Measurements from ENCODE around the gene KCNMA1. TPM values are rescaled to one million over a fixed set of nuclear protein-coding genes. Genes with fewer than 3 reads are reported as not detected.

KCNMA1 gene
- total RNA-seq, 4 donors from 2014 or later: 146 to 300 (median 265) TPM

DNA sequence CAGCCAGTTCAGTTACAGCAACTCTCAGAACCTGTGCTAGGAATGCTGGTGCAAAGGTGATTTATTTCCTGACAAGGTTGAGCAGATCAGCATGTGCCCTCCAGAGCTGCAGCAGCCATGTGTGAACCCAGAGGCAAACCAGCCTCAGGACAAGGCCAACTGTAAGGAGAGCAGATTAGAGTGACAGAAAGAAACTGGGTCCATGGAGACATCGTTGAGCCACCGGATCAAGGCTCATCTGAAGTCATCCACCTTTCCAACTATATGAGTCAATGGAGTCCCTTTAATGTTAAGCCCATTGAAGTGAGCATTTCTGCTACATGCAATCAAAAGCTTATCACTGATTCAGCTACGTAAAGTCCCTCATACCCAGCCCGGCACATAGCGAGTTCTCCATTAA is 26.4 kb downstream of the KCNMA1 start:
- no peaks in the 10 kb centered on the region for H3K27me3 ChIP-seq
- no peaks in the 10 kb centered on the region for H3K36me3 ChIP-seq
- WGBS: 93% methylated on average over 5 of the region's 5 CpGs
- intact Hi-C loops (cut with DNase I): no loop called here
- H3K4me1 ChIP-seq: peaks cover 9 to 96% (median 75%) of the 10 kb centered on the region in 4 donors
- DNase-seq (ENCODE audit: extremely low spot score): no peak
- no peaks in the 10 kb centered on the region for H3K9me3 ChIP-seq
- H3K4me3 ChIP-seq: no peak overlapping the region
- H3K27ac ChIP-seq (replicated peaks in 1 of 4): peak overlapping the region in 2 of 4 donors; percentile 6 to 61
- TF ChIP-seq EP300 (IDR thresholded peaks at IDR 0.05): no peak
- TF ChIP-seq POLR2A (IDR thresholded peaks at IDR 0.05; ENCODE audit: low read depth): no peak
- TF ChIP-seq POLR2AphosphoS5 (IDR thresholded peaks at IDR 0.05): no peak
- TF ChIP-seq, protein P1, sequence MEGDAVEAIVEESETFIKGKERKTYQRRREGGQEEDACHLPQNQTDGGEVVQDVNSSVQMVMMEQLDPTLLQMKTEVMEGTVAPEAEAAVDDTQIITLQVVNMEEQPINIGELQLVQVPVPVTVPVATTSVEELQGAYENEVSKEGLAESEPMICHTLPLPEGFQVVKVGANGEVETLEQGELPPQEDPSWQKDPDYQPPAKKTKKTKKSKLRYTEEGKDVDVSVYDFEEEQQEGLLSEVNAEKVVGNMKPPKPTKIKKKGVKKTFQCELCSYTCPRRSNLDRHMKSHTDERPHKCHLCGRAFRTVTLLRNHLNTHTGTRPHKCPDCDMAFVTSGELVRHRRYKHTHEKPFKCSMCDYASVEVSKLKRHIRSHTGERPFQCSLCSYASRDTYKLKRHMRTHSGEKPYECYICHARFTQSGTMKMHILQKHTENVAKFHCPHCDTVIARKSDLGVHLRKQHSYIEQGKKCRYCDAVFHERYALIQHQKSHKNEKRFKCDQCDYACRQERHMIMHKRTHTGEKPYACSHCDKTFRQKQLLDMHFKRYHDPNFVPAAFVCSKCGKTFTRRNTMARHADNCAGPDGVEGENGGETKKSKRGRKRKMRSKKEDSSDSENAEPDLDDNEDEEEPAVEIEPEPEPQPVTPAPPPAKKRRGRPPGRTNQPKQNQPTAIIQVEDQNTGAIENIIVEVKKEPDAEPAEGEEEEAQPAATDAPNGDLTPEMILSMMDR (IDR thresholded peaks at IDR 0.05): no peak

DNA sequence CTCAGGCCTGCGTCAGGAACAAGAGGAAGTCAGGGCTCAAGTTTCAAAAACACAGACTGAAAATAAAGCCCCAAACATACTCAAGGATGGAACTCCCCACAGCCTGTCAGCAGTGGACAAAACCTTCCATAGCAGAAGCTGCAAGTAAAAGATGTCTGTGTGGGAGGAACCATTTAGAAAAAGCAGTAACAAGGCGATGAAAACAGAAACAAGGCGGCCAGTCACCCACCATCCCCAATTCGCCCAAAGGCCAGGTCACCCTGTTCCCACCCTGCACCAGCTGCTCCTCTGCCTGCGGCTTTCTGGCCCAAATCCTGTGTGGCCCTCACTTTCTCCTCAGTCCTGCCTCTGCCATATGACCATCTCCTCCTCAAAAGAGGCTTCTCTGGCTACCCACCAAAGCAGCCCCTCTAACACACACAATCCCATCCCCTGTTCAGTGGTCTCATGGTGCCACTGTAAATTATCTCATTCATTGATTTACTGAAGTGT is 27.8 kb downstream of the KCNMA1 start:
- Histone ChIP-seq H3K36me3 (no peaks in the 10 kb centered on the region), H3K4me1 (peaks cover 2 to 96% (median 75%) of the 10 kb centered on the region in 4 donors), H3K4me3 (no peak overlapping the region), H3K9me3 (no peaks in the 10 kb centered on the region), H3K27me3 (no peaks in the 10 kb centered on the region), H3K27ac (replicated peaks in 1 of 4) (peak overlapping the region; percentile 30 to 61 (median 40))
- WGBS: 71% methylated on average over 5 of the region's 5 CpGs
- DNase-seq (ENCODE audit: extremely low spot score): no peak
- TF ChIP-seq POLR2A (IDR thresholded peaks at IDR 0.05; ENCODE audit: low read depth): no peak
- TF ChIP-seq POLR2AphosphoS5 (IDR thresholded peaks at IDR 0.05): no peak
- TF ChIP-seq, protein P1 (IDR thresholded peaks at IDR 0.05): no peak
- TF ChIP-seq EP300 (IDR thresholded peaks at IDR 0.05): no peak
- intact Hi-C loops (cut with DNase I): no loop called here

DNA sequence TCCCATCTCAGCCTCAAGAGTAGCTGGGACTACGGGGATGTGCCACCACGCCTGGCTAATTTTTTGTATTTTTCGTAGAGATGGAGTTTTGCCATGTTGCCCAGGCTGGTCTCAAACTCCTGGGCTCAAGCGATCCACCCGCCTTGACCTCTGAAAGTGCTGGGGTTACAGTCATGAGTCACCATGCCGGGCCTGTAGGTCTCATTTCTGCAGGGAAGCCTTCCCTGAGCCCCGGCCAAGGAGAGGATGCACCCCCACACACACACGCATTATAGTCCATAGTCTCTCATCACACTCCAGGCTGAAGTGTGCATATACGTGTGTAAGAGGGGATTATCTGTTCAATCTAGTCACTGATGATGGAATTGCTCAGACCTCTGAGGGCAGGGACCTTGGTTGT is 29.3 kb downstream of the KCNMA1 start:
- TF ChIP-seq EP300 (IDR thresholded peaks at IDR 0.05) (no peak), POLR2A (IDR thresholded peaks at IDR 0.05; ENCODE audit: low read depth) (no peak), POLR2AphosphoS5 (IDR thresholded peaks at IDR 0.05) (no peak)
- TF ChIP-seq, protein P1 (IDR thresholded peaks at IDR 0.05): no peak
- intact Hi-C loops (cut with DNase I): no loop called here
- H3K4me1 ChIP-seq: peaks cover 4 to 96% (median 75%) of the 10 kb centered on the region in 4 donors
- DNase-seq (ENCODE audit: extremely low spot score): no peak
- no peaks in the 10 kb centered on the region for H3K9me3 ChIP-seq
- peak overlapping the region in 1 of 4 donors; percentile 61 for H3K27ac ChIP-seq (replicated peaks in 1 of 4)
- no peak overlapping the region for H3K4me3 ChIP-seq
- no peaks in the 10 kb centered on the region for H3K27me3 ChIP-seq
- no peaks in the 10 kb centered on the region for H3K36me3 ChIP-seq
- WGBS: 86% methylated on average over 9 of the region's 9 CpGs

DNA sequence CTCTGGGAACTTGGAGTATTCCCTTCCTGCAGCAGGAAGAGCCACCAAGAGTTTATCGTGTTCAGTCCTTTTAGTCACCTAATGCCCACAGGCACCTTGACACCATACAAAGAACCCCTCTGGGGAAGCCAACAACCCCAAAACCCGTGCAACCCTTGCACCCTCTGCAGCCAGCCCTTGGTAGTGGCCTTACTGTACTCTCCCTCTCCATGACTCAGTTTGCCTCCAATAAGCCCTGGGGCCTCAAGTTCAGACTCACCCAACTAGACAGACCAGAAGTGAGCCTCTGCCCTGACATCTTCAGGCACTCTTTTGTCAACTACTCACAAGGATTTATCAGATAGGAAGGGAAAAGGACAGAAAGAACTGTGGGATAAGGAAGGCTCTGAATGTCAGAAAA is 30.9 kb downstream of the KCNMA1 start:
- 76% methylated on average over 2 of the region's 2 CpGs for WGBS
- no peaks in the 10 kb centered on the region for H3K27me3 ChIP-seq
- peaks cover 6 to 96% (median 79%) of the 10 kb centered on the region in 4 donors for H3K4me1 ChIP-seq
- TF ChIP-seq POLR2AphosphoS5 (IDR thresholded peaks at IDR 0.05) (no peak), EP300 (IDR thresholded peaks at IDR 0.05) (no peak), POLR2A (IDR thresholded peaks at IDR 0.05; ENCODE audit: low read depth) (no peak)
- TF ChIP-seq, protein P1 (IDR thresholded peaks at IDR 0.05): no peak
- H3K27ac ChIP-seq (replicated peaks in 1 of 4): peak overlapping the region in 1 of 4 donors; percentile 59
- H3K9me3 ChIP-seq: no peaks in the 10 kb centered on the region
- DNase-seq (ENCODE audit: extremely low spot score): no peak
- intact Hi-C loops (cut with DNase I): no loop called here
- H3K4me3 ChIP-seq: no peak overlapping the region
- H3K36me3 ChIP-seq: no peaks in the 10 kb centered on the region

DNA sequence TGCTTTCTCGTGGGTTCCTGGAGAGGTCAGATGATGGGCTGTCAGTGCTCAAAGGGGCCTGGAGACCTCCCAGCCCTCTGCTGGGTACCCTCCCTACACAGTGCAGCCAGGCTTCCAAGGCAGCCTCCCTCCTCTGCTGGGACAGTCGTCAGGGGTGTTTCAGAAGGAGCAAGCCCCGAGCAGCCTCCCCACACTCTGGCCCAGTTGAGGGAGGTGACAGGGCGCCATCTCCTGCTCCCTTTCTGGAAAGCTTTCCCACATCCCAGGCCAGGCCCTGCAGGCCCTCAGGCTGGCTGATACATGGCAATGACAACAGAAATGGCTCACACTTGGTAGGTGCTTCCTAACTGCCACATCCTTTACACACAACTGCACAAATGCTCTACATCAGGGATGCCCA is 32.1 kb downstream of the KCNMA1 start:
- intact Hi-C loops (cut with DNase I): no loop called here
- Histone ChIP-seq H3K27ac (replicated peaks in 1 of 4) (peak overlapping the region; percentile 27 to 59 (median 38)), H3K27me3 (no peaks in the 10 kb centered on the region), H3K9me3 (no peaks in the 10 kb centered on the region), H3K4me1 (peaks cover 6 to 96% (median 83%) of the 10 kb centered on the region in 4 donors), H3K36me3 (no peaks in the 10 kb centered on the region), H3K4me3 (no peak overlapping the region)
- 43% methylated on average over 4 of the region's 4 CpGs for WGBS
- TF ChIP-seq, protein P1 (IDR thresholded peaks at IDR 0.05): no peak
- no peak for DNase-seq (ENCODE audit: extremely low spot score)
